Chondrocyte (in vitro differentiated cells): ENCODE results near the gene TMPRSS7. TPM values are rescaled to one million over a fixed set of nuclear protein-coding genes. Genes with fewer than 3 reads are reported as not detected.
A peak's percentile ranks its signal among the peaks of the same experiment; 100 is the strongest.
"Not testable (repeated sequence)": the region's sequence is repeated elsewhere in the genome, so short reads cannot be mapped to it uniquely, and the experiment has no call there.

Experiments
- DNase-seq: peaks from one replicate; pipeline ENCODE4 v3.0.0; 2021; ENCODE audit warnings: mixed read lengths, low spot score
- H3K27ac Mint-ChIP-seq: one replicate; pipeline ENCODE4 v1.8.0; 2021; ENCODE audit warnings: mild to moderate bottlenecking, moderate library complexity, mixed read lengths; ENCODE audit not compliant: unreplicated experiment
- H3K27me3 Mint-ChIP-seq: 2 replicates; pipeline ENCODE4 v1.8.0; 2021; ENCODE audit warnings: low read depth, mixed read lengths
- H3K36me3 Mint-ChIP-seq: 2 replicates; pipeline ENCODE4 v1.8.0; 2021; ENCODE audit warnings: low read depth, mixed read lengths
- H3K4me1 Mint-ChIP-seq: 2 replicates; pipeline ENCODE4 v1.8.0; 2021; ENCODE audit warnings: low read depth, mild to moderate bottlenecking, mixed read lengths
- H3K4me3 Mint-ChIP-seq: one replicate; pipeline ENCODE4 v1.8.0; 2021; ENCODE audit warnings: mild to moderate bottlenecking, moderate library complexity, mixed read lengths; ENCODE audit not compliant: unreplicated experiment
- H3K9me3 Mint-ChIP-seq: 2 replicates; pipeline ENCODE4 v1.8.0; 2021; ENCODE audit warnings: low read depth, mixed read lengths
- total RNA-seq: library from RNA; stranded (reverse); gene quantifications from 3 replicates; pipeline ENCODE4 v1.2.1, GENCODE V29; 2021
- TF ChIP-seq, protein P1 (sequence below): fragments of 200-600 bp; sonication (generic); IDR thresholded peaks from 2 replicates; pipeline ENCODE4 v1.5.0; 2021; ENCODE audit warnings: antibody characterized with exemption, mild to moderate bottlenecking, moderate library complexity

Gene TMPRSS7
- total RNA-seq, 1 donor from 2014 or later = not detected

DNA sequence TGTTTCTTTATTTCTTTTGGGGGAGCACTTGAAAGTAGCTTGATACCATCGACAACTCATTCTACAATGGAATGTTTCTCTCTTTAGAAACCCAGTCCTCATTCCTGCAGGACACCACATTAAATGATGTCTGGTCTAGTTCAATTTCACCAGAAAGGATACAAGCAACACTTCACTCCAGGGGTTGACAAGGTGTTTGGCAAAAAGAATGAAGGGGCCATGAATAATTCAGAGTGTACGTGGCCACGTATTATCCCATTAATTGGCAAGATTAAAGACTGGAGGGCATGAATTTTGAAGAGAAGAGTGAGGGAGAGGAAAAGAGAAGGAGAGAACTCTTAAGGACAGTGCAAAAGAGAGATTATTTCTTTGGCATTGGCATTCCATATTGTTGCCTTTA lies 705 bp downstream of the TMPRSS7 start:
- TF ChIP-seq, protein P1, sequence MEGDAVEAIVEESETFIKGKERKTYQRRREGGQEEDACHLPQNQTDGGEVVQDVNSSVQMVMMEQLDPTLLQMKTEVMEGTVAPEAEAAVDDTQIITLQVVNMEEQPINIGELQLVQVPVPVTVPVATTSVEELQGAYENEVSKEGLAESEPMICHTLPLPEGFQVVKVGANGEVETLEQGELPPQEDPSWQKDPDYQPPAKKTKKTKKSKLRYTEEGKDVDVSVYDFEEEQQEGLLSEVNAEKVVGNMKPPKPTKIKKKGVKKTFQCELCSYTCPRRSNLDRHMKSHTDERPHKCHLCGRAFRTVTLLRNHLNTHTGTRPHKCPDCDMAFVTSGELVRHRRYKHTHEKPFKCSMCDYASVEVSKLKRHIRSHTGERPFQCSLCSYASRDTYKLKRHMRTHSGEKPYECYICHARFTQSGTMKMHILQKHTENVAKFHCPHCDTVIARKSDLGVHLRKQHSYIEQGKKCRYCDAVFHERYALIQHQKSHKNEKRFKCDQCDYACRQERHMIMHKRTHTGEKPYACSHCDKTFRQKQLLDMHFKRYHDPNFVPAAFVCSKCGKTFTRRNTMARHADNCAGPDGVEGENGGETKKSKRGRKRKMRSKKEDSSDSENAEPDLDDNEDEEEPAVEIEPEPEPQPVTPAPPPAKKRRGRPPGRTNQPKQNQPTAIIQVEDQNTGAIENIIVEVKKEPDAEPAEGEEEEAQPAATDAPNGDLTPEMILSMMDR = no peak
- no peak for DNase-seq
- Mint-ChIP-seq H3K9me3 (peaks cover 3% of the 10 kb centered on the region), H3K27ac (no peak overlapping the region), H3K36me3 (no peaks in the 10 kb centered on the region), H3K27me3 (no peaks in the 10 kb centered on the region), H3K4me3 (no peak overlapping the region), H3K4me1 (peaks cover 6% of the 10 kb centered on the region)

DNA sequence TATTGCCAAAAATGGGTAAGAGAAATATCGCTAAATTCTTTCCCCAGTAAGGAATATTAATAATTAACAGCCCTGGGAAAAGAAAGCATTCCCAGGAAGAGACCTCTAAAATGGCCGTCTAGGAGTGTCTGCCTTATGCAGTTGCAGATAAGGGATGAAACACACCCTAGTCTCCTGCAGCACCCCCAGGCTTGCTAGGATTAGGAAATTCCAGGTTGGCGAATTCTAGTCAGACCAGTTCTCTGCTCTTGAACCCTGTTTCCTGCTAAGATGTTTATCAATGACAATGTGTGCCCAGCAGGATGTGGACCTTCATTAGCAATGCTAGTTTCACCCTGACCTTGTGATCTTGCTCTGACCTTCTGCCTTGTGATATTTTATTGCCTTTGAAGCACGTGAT lies 2.7 kb downstream of the TMPRSS7 start:
- not testable (repeated sequence) for H3K36me3 Mint-ChIP-seq, DNase-seq, H3K4me3 Mint-ChIP-seq, H3K27me3 Mint-ChIP-seq, H3K9me3 Mint-ChIP-seq, H3K4me1 Mint-ChIP-seq, H3K27ac Mint-ChIP-seq

DNA sequence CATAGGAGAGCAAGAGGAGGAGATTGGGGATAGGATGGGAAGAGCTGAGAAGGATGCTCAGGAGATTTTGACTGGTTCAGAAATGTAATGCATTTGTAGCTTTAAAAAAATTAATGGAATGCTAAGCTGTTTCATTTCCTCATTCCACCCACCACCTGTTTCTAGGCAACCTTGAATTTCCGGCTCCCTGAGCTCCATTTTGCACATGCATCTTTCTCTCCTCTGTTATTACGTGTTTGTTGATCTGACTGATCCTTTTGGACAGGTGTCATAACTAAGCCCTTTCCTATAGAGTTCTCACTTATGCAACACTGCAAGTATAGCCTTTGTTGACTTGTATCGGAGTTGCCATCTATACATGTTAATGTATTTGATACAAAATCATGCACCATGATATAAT lies 4.3 kb downstream of the TMPRSS7 start:
- TF ChIP-seq, protein P1 = no peak
- Mint-ChIP-seq H3K27ac (no peak overlapping the region), H3K36me3 (no peaks in the 10 kb centered on the region), H3K9me3 (peaks cover 3% of the 10 kb centered on the region), H3K4me3 (no peak overlapping the region), H3K4me1 (peaks cover 6% of the 10 kb centered on the region), H3K27me3 (no peaks in the 10 kb centered on the region)
- no peak for DNase-seq

DNA sequence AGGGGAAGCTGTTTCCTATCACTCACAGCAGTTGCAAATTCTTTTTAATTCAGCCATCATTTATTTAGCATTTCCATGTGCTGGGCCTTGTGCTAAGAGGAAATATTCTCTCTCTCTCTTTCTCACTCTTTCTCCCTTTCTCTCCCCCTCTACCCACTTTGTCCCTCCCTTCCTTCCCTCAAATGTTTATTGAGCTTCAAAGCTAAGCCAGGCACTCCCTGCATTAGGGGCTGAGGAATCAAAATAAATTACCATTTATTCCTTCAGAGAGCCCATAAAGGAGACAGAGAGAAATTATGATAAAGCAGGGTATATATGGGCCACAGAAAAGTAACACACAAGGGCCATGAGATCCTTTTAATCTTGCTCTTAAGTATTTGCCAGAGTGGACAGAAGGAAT lies 6.8 kb downstream of the TMPRSS7 start:
- H3K27ac Mint-ChIP-seq = no peak overlapping the region
- H3K9me3 Mint-ChIP-seq = peaks cover 3% of the 10 kb centered on the region

DNA sequence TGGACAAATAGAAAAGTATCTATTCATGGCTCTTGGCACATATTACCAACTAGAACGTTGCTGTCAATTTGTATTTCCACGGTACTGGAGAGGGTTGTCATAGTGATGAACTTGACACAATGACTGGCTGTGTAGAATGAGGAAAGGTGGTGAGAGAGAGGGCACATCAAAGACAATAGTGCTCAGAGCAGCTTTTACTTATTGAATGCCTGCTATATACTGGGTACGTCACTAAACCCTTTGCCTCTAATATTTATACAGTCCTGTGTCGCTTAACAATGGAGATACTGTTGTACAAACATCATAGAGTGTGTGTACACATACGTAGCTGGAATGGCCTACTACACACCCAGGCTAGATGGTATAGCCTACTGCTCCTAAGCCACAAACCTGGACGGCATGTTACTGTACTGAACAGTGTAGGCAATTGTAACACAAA lies 8.3 kb downstream of the TMPRSS7 start:
- DNase-seq = no peak
- no peaks in the 10 kb centered on the region for H3K27me3 Mint-ChIP-seq
- H3K27ac Mint-ChIP-seq = no peak overlapping the region
- no peaks in the 10 kb centered on the region for H3K9me3 Mint-ChIP-seq
- no peaks in the 10 kb centered on the region for H3K36me3 Mint-ChIP-seq
- TF ChIP-seq, protein P1 = no peak
- H3K4me3 Mint-ChIP-seq = no peak overlapping the region
- H3K4me1 Mint-ChIP-seq = peaks cover 6% of the 10 kb centered on the region

More for the DNA sequence above, 6.8 kb downstream of the TMPRSS7 start:
- Mint-ChIP-seq H3K27me3 (no peaks in the 10 kb centered on the region), H3K4me3 (no peak overlapping the region), H3K36me3 (no peaks in the 10 kb centered on the region), H3K4me1 (peaks cover 6% of the 10 kb centered on the region)
- no peak for DNase-seq
- TF ChIP-seq, protein P1 = no peak

DNA sequence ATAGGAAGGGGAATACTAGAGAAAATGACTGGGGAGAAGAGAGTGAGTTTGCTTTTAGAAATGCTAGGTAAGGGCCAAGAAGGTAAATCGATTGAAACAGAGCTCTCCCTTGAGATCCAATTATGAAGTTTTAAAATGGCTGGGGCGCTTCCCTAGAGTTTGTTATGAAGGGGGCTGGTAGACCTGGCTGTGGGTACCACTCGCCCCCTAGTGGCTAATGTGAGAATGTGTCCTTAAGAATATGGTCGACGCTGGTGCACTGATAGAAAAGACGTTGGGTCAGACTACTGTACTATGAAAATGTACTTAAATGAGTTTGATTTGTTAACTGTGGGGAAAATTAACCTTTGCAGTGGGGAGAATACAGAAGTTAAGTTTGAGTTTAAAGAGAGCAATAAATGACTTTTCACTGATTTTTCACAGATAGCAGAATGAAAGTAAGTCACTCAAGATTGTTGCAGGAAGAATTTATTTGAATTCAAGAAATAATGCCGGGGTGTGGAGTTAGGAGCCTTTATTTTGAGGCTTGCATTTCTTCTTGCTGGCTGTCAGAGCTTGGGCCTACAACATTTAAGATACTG lies 9.2 kb downstream of the TMPRSS7 start:
- H3K27me3 Mint-ChIP-seq = no peaks in the 10 kb centered on the region
- TF ChIP-seq, protein P1 = peak; percentile 99
- H3K36me3 Mint-ChIP-seq = no peaks in the 10 kb centered on the region
- H3K4me1 Mint-ChIP-seq = peaks cover 4% of the 10 kb centered on the region
- no peaks in the 10 kb centered on the region for H3K9me3 Mint-ChIP-seq
- H3K4me3 Mint-ChIP-seq = no peak overlapping the region
- H3K27ac Mint-ChIP-seq = no peak overlapping the region
- no peak for DNase-seq
